ENCODE results near the gene ITPR3. TPM values are rescaled to one million over a fixed set of nuclear protein-coding genes. Genes with fewer than 3 reads are reported as not detected.

The ITPR3 gene
- total and polyA plus RNA-seq, 4 donors: 36.7 to 89.5 (median 44.4) TPM

DNA sequence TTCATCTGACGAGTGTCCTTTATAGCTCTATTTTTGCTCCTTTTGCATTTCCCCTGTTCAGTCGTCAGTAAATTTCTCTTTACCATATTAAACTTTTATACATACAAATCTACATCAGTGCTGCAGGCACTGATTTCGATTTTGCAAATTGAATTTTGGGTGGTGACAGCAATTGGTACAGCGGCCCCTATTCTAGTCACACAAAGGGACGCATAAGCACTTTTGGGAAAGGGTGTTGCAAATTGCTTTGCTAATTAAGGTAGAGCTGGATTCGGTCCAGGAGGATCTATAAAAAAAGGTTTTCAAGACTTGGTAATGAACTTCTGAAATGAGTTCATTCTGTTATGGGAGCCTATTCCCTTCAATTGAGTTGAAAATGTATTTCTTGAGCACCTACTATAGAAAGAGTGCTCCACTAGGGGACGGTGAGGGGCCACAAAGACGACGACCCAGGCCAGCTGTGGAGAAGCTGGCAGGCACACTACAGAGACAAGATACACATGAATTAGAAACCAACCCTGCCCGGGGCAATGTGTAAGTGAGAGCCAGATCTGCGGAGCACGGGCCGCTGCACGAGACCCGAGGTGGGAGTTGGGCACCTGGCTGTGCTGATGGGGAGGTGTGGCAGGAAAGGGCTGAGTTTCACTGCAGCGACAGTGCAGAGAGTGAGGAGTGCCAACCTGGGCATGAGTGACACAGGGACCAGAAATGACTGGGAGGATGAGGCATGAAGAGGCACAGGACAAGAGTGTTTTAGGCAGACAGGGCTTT is 85.0 kb downstream of the ITPR3 start:
- Histone ChIP-seq H3K36me3 (ENCODE audit: control insufficient read depth in 4 of 4, insufficient read depth in 4 of 4, low read length in 4 of 4) (peaks cover 0 to 17% (median 5%) of the 10 kb centered on the region in 4 donors), H3K27ac (ENCODE audit: low read depth in 1 of 2, low read length in 1 of 2) (no peak overlapping the region), H3K4me1 (ENCODE audit: control insufficient read depth in 5 of 5, insufficient read depth in 5 of 5, low read length in 5 of 5) (peaks cover 6 to 35% (median 9%) of the 10 kb centered on the region in 5 donors), H3K27me3 (ENCODE audit: control insufficient read depth in 3 of 3, insufficient read depth in 3 of 3, low read length in 2 of 3) (no peaks in the 10 kb centered on the region), H3K9me3 (ENCODE audit: control insufficient read depth in 4 of 4, insufficient read depth in 3 of 4, low read length in 3 of 4) (no peaks in the 10 kb centered on the region), H3K4me3 (no peak overlapping the region), H3K9ac (ENCODE audit: insufficient read depth in 1 of 2, low read length in 2 of 2) (no peak overlapping the region)
- TF ChIP-seq, protein P1, sequence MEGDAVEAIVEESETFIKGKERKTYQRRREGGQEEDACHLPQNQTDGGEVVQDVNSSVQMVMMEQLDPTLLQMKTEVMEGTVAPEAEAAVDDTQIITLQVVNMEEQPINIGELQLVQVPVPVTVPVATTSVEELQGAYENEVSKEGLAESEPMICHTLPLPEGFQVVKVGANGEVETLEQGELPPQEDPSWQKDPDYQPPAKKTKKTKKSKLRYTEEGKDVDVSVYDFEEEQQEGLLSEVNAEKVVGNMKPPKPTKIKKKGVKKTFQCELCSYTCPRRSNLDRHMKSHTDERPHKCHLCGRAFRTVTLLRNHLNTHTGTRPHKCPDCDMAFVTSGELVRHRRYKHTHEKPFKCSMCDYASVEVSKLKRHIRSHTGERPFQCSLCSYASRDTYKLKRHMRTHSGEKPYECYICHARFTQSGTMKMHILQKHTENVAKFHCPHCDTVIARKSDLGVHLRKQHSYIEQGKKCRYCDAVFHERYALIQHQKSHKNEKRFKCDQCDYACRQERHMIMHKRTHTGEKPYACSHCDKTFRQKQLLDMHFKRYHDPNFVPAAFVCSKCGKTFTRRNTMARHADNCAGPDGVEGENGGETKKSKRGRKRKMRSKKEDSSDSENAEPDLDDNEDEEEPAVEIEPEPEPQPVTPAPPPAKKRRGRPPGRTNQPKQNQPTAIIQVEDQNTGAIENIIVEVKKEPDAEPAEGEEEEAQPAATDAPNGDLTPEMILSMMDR (IDR thresholded peaks at IDR 0.05; ENCODE audit: control extremely low read depth, extremely low read depth): no peak
- 89 to 90% methylated on average over 16 of the region's 16 CpGs for WGBS, 2 donors
- DNase-seq (no peak), ATAC-seq (ENCODE audit: insufficient read depth, low FRiP score) (no peak)

DNA sequence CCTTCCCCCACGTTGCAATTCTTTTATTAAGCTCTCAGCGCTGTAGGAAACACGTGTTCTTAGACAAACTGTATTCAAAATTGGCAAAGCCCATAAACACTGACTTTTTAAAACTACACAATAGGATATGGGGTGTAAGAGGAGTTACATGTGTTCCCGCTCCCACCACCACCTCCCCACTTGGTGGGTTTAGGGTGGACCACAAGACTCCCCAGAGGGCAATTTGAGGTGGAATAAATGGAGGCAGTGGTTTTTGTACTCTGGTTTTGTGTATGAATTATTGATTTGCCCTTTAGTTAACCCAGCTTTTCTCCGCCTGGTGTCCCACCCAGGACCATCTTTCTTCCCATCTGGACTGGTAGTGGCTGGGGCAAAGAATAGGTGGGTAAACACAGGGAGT is 86.6 kb downstream of the ITPR3 start:
- H3K4me1 ChIP-seq (ENCODE audit: control insufficient read depth in 5 of 5, insufficient read depth in 5 of 5, low read length in 5 of 5): peaks cover 6 to 38% (median 9%) of the 10 kb centered on the region in 5 donors
- no peaks in the 10 kb centered on the region for H3K9me3 ChIP-seq (ENCODE audit: control insufficient read depth in 4 of 4, insufficient read depth in 3 of 4, low read length in 3 of 4)
- WGBS, 2 donors: 93 to 94% methylated on average over 5 of the region's 5 CpGs
- ATAC-seq (ENCODE audit: insufficient read depth, low FRiP score) (no peak), DNase-seq (no peak)
- peaks cover 0 to 12% (median 3%) of the 10 kb centered on the region in 4 donors for H3K36me3 ChIP-seq (ENCODE audit: control insufficient read depth in 4 of 4, insufficient read depth in 4 of 4, low read length in 4 of 4)
- H3K27ac ChIP-seq (ENCODE audit: low read depth in 1 of 2, low read length in 1 of 2): no peak overlapping the region
- TF ChIP-seq, protein P1 (IDR thresholded peaks at IDR 0.05; ENCODE audit: control extremely low read depth, extremely low read depth): no peak
- H3K9ac ChIP-seq (ENCODE audit: insufficient read depth in 1 of 2, low read length in 2 of 2): no peak overlapping the region
- H3K27me3 ChIP-seq (ENCODE audit: control insufficient read depth in 3 of 3, insufficient read depth in 3 of 3, low read length in 2 of 3): no peaks in the 10 kb centered on the region
- no peak overlapping the region for H3K4me3 ChIP-seq

DNA sequence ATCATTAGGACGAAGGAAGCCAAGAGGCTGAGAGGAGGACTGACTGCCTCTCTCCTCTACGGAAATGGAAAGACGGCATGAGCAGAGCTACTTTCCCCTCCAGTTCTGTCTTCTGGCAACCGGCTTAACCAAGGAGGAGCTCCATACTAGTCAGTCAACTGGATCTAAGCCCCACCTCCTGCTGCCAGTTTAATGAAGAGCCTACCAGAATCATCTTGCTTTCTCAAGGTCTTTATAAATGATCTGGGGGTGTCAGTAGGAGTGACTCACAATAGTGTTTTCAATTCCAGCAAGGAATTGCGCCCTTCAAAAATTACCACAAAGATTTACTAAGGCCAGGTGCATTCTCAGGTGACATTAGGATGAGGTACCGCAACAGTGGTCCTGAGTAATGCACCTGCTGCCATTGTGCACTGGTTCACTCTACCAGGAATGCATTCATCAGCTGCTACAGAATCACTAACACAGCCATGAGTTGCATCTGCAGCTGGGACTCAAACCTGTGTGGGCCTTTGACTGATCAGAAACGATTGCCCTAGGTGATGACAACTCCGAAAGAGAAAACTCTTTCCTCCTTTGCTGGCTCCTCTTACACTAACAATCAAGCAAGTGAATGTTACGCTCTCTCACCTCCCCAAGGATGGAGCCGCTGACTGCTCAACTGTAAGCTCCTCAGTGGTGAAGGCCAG is 87.5 kb downstream of the ITPR3 start:
- Histone ChIP-seq H3K27me3 (ENCODE audit: control insufficient read depth in 3 of 3, insufficient read depth in 3 of 3, low read length in 2 of 3) (no peaks in the 10 kb centered on the region), H3K4me3 (no peak overlapping the region), H3K27ac (ENCODE audit: low read depth in 1 of 2, low read length in 1 of 2) (peak overlapping the region in 1 of 2 donors; percentile 82), H3K4me1 (ENCODE audit: control insufficient read depth in 5 of 5, insufficient read depth in 5 of 5, low read length in 5 of 5) (peaks cover 6 to 37% (median 9%) of the 10 kb centered on the region in 5 donors), H3K36me3 (ENCODE audit: control insufficient read depth in 4 of 4, insufficient read depth in 4 of 4, low read length in 4 of 4) (peaks cover 0 to 11% (median 3%) of the 10 kb centered on the region in 4 donors), H3K9me3 (ENCODE audit: control insufficient read depth in 4 of 4, insufficient read depth in 3 of 4, low read length in 3 of 4) (no peaks in the 10 kb centered on the region), H3K9ac (ENCODE audit: insufficient read depth in 1 of 2, low read length in 2 of 2) (no peak overlapping the region)
- no peak for DNase-seq
- WGBS, 2 donors: 95 to 97% methylated on average over 10 of the region's 10 CpGs
- TF ChIP-seq, protein P1 (IDR thresholded peaks at IDR 0.05; ENCODE audit: control extremely low read depth, extremely low read depth): no peak
- no peak for ATAC-seq (ENCODE audit: insufficient read depth, low FRiP score)
